HG02943 (cell line): ENCODE measurements around the gene AKAP8.
"Not testable (repeated sequence)": the region's sequence is repeated elsewhere in the genome, so short reads cannot be mapped to it uniquely, and the experiment has no call there.

ENCODE experiments used
- ATAC-seq: cut with Tn5 transposase; IDR thresholded peaks from one replicate; pipeline ENCODE4 v1.9.1; 2021; ENCODE audit warnings: mild to moderate bottlenecking, low read depth, moderate library complexity; ENCODE audit not compliant: unreplicated experiment

The AKAP8 gene

DNA sequence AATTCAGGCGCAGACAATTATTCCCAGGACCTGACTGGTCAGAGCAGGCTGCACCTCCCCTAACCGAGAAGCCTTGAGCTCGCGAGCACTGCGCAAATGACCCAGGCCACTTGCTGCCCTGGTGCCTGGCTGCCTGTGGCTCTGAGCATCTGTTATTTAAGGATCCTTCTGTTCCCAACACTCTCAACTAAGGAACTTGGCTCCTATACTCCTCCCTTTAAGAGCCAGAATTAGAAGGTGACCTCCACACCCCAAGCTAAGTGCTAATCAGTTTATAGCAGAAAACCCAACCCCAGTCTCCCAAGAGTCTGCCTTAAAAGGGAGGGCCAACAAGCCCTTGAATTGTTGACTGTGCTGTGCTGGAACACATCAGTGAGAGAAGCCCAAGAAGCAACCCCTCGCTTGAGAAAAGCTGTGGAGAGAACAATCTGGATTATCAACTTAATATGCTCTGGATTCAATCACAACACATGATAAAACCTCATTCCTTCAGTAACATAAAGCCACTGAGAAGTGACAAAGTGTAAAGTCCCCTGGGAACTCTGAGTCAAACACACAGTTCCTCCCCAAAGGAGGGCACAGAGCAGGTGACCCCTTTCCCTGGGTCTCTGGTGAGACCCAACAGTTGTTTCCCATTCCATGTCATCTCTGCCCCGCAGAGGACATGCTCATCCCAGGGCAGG lies 24.7 kb upstream of the AKAP8 start:
- ATAC-seq: no peak

GRCh38 chr19:15403151-15403531 lies 23.6 kb upstream of the AKAP8 start:
- ATAC-seq: no peak

DNA sequence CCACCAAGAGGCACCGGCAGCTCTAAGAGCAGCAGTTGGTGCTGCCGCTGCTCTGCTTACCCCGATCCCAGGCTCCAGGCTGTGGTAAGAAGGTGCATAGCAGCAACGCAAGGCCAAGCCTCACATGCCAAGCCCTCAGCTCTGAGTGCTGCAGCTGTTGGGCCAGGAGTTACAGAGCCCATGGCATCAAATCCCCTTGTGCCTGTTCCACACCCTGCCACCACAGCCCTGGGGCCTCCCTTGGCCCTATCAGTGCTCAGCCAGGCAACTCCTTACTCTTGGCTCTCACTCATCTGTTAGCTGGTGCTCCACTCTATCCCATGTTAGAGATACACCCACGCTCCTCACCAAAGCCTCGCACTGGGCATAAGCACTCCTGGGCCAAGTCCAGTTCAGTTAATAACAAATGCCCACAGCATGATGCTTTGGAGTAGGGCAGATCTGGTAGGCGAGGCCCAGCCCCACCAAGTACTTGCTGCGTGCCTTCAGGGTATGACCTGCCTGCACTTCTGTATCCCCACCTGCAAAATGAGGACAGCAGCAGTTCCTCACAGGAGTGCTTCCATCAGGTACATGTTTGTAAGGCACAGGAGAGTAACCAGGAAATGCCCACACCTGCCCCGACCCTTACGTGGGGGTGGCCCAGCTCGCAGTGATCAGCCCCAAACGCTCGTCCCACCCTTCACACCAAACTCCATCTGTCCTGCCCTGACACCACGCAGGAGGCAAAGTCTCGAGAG lies 23.0 kb upstream of the AKAP8 start:
- no peak for ATAC-seq

DNA sequence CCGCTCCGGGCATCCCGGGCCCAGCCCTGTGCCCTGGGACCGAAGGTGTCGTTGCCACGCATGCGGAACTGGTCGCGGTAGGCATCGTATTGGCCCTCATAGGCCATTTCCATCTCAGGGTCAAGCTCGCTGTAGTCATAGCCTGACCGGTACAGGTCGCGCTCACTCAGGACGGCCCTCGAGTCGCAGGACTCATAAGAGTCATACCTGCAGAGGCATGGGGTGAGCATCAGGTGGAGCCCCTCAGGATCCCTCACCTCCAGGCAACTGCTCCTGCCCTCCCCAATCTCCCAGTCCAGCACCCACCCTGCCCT lies 21.8 kb upstream of the AKAP8 start:
- ATAC-seq: no peak

GRCh38 chr19:15400521-15401396 lies 21.2 kb upstream of the AKAP8 start:
- ATAC-seq: no peak

- no peak for ATAC-seq
Measured at GRCh38 chr19:15399635-15400034, 20.0 kb upstream of the AKAP8 start.

DNA sequence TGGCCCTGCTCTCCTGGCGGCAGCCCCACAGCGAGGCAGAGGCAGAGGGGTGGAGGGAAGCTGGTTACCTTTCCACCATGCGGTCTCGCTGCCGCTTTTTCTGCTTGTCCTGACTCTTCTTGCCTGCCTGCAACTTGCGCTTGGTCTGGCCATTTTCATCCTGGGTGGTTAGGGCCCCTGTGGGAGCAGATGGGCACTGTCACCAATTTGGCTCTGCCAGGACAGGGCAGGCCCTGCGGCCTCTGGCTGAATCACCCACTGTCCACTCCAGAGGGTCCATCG lies 19.6 kb upstream of the AKAP8 start:
- ATAC-seq: no peak

- no peak for ATAC-seq
Measured at GRCh38 chr19:15398501-15399233, 19.1 kb upstream of the AKAP8 start.

- ATAC-seq: no peak
Measured at GRCh38 chr19:15397782-15398181, 18.2 kb upstream of the AKAP8 start.

DNA sequence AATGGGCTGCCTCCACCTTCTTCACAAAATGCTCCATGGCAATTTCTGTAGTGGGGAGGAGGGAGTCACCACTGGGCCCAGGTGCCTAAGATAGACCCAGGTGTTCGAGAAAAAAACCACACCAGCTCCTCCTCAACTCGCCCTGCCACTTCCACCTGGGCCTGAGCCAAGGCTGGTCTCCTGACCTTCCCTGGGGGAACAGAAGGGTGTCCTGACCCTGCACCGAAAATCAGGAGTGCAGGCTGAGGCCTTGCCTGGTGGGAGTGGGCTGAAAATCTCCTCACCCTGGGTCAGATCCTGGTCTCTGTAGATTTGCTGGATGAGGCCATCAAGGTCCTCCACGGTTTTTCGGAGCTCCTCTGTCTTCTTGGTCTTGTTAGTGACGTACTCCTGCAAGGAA lies 17.6 kb upstream of the AKAP8 start:
- no peak for ATAC-seq

GRCh38 chr19:15396436-15396835 lies 16.8 kb upstream of the AKAP8 start:
- no peak for ATAC-seq

DNA sequence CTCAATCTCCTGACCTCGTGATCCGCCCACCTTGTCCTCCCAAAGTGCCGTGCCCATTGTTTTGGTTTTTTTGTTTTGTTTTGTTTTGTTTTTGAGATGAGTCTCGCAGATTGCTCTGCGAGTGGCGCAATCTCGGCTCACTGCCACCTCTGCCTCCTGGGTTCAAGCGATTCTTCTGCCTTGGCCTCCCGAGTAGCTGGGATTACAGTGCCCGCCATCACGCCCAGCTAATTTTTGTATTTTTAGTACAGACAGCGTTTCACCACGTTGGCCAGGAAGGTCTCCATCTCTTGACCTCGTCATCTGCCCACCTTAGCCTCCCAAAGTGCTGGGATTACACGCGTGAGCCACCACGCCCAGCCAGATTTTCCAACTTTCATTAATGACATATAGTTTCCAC lies 15.7 kb upstream of the AKAP8 start:
- not testable (repeated sequence) for ATAC-seq

DNA sequence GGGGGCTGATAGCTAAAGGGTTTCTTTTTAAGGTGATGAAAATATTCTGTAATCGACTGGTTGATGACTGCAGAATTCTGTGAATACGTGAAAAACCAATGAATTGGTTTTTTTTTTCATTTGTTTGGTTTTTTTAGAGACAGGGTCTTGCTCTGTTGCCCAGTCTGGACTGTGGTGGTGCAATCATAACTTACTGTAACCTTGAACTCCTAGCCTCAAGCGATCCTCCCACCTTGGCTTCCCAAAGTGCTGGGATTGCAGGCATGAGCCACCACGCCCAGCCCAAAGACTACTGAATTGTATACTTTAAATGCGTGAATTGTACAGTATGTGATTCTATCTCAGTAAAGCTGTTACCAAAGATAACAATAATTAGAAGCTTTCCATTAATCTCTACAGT lies 14.8 kb upstream of the AKAP8 start:
- ATAC-seq: no peak

- ATAC-seq: no peak
Measured at GRCh38 chr19:15393963-15394362, 14.4 kb upstream of the AKAP8 start.

DNA sequence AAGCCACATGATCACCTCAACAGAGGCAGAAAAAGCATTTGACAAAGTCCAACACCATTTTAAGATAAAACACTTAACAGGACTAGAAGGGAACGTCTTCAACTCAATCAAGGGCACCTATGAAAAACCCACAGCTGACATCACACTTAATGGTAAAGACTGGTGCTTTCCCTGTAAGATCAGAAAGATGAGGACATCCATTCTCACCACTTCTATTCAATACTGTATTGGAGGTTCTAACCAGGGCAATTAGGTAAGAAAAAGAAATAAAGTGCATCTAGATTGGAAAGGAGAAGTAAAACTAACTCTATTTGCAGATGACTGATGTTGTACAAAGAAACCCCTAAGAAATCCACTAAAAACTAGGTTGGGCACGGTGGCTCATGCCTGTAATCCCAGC lies 11.2 kb upstream of the AKAP8 start:
- ATAC-seq: no peak

- no peak for ATAC-seq
Measured at GRCh38 chr19:15381864-15382263, 2.3 kb upstream of the AKAP8 start.

DNA sequence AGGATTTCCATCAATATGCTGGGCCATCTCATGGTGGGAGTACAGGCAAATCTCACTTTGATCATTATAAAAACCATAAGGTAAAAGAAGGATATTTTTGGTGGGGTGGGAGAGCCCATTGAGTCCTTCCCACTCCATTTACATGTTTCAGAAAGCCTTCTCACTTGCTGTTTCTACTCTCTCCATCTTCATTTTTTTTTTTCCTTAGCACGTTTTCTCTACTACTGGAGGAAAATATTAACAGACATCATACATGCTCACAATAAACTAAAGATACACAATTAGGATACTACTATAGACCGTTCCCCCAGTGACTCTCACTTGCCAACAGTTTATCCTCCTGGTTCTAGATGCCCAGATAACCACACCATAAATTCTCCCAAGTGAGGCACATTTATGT lies 1.8 kb upstream of the AKAP8 start:
- ATAC-seq: no peak

- ATAC-seq: peak; percentile 25
Measured at GRCh38 chr19:15379999-15380647, 536 bp upstream of the AKAP8 start.

GRCh38 chr19:15378534-15379082 lies 979 bp downstream of the AKAP8 start:
- no peak for ATAC-seq

GRCh38 chr19:15374796-15375440 lies 4.7 kb downstream of the AKAP8 start:
- no peak for ATAC-seq
